Activated T-helper 2 cell treated with anti-CD3 and anti-CD28 coated beads, Interferon-gamma antibody, Interleukin-2, Interleukin-4, amounts not matched to agents 10 μg/mL and 5 μg/mL and 100 μg/mL, durations not matched to agents 14 hours and 24 hours and 36 hours (primary cell): Measurements from ENCODE around the gene CCDC28A. TPM values are rescaled to one million over a fixed set of nuclear protein-coding genes. Genes with fewer than 3 reads are reported as not detected.
"Not testable (repeated sequence)": the region's sequence is repeated elsewhere in the genome, so short reads cannot be mapped to it uniquely, and the experiment has no call there.

ENCODE experiments used
- DNase-seq: peaks from one replicate; pipeline ENCODE4 v3.0.0; 2021; ENCODE audit warnings: low spot score
- H3K27ac Mint-ChIP-seq: one replicate; pipeline ENCODE4 v1.8.0; 2021; ENCODE audit warnings: mixed read lengths
- H3K27me3 Mint-ChIP-seq: one replicate; pipeline ENCODE4 v1.8.0; 2021; ENCODE audit warnings: low read depth, mixed read lengths
- H3K36me3 Mint-ChIP-seq: one replicate; pipeline ENCODE4 v1.8.0; 2021; ENCODE audit warnings: low read depth, mixed read lengths
- H3K4me1 Mint-ChIP-seq: one replicate; pipeline ENCODE4 v1.8.0; 2021; ENCODE audit warnings: low read depth, mixed read lengths
- H3K4me3 Mint-ChIP-seq: one replicate; pipeline ENCODE4 v1.8.0; 2021; ENCODE audit warnings: low read depth, mild to moderate bottlenecking, moderate library complexity, mixed read lengths
- H3K9me3 Mint-ChIP-seq: one replicate; pipeline ENCODE4 v1.8.0; 2021; ENCODE audit warnings: mixed read lengths
- intact Hi-C: fragments of 100-400 bp; cut with micrococcal nuclease; formaldehyde crosslinking; loops from one replicate; pipeline ENCODE4 v1.15.1; 2023
- total RNA-seq: library from RNA; stranded (reverse); gene quantifications from 2 replicates; pipeline ENCODE4 v1.2.3, GENCODE V29; 2022

The CCDC28A gene
- 18.2 and 19.2 TPM in 2 replicates for total RNA-seq

DNA sequence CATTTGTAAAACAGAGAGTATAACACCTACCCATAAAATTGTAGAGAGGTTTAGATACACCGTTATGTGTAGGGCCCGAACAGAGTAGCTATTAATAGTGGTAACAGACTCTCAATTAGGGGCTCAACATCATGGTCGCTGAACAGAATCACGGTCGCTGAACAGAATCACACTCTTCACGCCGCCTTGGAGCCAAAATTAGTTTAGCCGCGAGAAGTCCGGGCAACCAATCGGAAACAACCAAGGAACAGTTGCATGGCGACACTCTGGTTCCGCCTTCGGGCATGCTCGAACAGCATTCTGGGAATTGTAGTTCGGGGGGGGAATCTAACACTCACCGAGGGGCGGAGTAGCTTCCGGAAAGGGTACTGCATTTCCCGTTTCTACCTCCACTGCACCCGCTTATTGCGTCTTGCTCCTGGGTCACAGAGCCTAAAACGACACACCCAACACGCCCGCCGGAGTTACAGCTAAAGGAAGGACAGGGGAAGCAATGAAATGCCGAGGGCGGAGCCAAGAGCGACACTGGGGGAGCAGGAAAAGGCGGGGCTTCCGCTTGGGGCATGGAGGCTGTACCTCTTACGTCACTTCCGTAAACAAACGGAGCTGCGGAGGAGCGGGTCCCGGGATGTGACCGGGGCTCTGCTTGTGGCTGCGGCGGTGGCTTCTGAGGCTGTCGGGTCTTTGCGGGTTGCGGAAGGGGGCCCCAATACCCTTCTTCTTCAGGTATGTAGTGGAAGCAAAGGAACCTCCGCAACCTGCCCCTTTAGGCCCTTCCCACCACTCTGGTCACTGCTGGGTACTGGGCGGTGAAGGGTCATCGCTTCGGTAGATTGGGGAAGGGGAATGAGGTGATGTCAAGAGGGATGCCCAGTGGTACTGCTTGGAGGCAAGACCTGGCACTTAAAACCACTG, at the start of gene CCDC28A:
Gene CCDC28A (plus strand): TSS at position 593 of the 915 bp plus-strand sequence. CDS start 2,352 bp downstream, outside the sequence.
- peak within 1 kb of the TSS; percentile 97 for H3K4me3 Mint-ChIP-seq

DNA sequence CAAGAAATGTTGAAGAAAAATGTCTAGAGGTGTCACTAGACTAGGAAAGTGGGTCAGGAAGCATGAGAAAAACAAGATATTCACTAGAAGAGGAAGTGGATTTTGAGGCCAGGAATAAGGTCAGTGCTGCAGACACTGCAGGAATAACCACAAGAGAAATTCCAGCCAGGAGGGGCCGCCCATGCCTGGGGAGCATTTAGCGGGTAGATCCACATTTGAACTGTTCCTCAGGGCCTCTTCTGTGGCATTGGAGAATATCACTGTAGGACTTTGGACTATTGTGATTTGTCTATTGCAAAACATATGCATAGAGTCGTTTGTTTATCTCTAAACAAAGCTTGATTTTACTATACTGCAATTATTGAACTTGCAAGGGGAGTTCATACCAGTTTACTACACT, 49.6 kb upstream of the CCDC28A start:
- Mint-ChIP-seq H3K36me3 (no peaks in the 10 kb centered on the region), H3K27me3 (peaks cover 3% of the 10 kb centered on the region), H3K27ac (no peak overlapping the region), H3K9me3 (no peaks in the 10 kb centered on the region), H3K4me3 (no peak overlapping the region), H3K4me1 (no peaks in the 10 kb centered on the region)
- intact Hi-C loops, result no loop called here
- DNase-seq, result no peak

More for the DNA sequence above, at the start of gene CCDC28A:
- H3K27ac Mint-ChIP-seq, result peak within 1 kb of the TSS; percentile 99
- H3K27me3 Mint-ChIP-seq, result no peaks in the 10 kb centered on the region
- peaks cover 23% of the 10 kb centered on the region for H3K4me1 Mint-ChIP-seq
- DNase-seq, result peak; percentile 92
- H3K36me3 Mint-ChIP-seq, result peaks cover 3% of the 10 kb centered on the region
- no peaks in the 10 kb centered on the region for H3K9me3 Mint-ChIP-seq
- intact Hi-C loops, result loop anchor here (1.0 to 10.0 kb wide), 6 partner anchors 44 to 369 kb away; partner anchors contain the start of gene HEBP2

DNA sequence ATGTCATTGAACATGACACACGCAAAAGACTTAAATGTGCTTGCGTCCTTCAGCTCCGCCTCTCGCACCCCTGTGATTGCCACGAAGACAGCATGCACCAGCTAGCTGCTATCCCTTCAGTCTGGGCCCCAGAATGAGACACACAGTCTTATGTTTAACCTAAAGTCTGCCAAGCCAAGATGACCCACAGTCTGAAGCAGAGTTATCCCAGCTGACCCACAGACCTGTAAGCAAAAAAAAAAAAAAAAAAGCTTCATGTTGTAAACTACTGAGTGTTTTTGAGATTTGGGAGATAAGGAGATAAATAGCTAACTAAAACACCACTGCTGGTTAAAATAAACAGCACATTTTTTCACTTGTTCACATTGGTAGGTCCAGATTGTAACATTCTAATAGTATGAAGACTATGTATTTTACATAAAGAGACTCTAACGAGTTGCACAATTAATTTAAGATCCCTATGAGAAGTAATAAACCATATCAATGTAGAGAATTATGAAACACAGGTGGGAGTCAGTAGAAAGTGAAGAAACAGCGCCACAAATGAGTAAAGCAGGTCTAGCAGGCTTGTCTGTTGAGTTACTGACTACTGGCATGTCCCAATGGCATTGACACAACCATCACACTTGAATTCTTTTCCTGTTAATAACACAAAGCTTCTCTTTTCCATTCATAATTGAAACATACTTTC, 47.4 kb upstream of the CCDC28A start:
- no peaks in the 10 kb centered on the region for H3K4me1 Mint-ChIP-seq
- H3K36me3 Mint-ChIP-seq, result no peaks in the 10 kb centered on the region
- no peak overlapping the region for H3K27ac Mint-ChIP-seq
- DNase-seq, result no peak
- H3K27me3 Mint-ChIP-seq, result peaks cover 3% of the 10 kb centered on the region
- H3K9me3 Mint-ChIP-seq, result no peaks in the 10 kb centered on the region
- intact Hi-C loops, result no loop called here
- H3K4me3 Mint-ChIP-seq, result no peak overlapping the region

DNA sequence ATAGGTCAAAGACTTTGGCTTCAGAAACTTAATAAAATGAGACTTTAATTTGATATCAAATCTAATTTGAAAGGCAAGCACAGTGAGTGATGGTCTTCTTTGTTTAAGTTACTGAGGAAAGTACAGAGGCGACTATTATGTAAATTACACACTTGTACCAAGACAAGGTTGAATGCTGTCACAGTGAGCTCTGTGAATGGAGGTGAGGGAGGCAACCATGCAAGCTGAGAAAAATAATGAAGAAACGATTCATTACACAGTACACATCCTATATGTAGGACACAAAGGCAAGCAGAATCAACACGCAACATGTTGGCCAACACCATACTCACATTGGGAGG, 46.8 kb upstream of the CCDC28A start:
- intact Hi-C loops, result no loop called here
- DNase-seq, result no peak
- Mint-ChIP-seq H3K4me1 (no peaks in the 10 kb centered on the region), H3K4me3 (no peak overlapping the region), H3K36me3 (no peaks in the 10 kb centered on the region), H3K27ac (no peak overlapping the region), H3K27me3 (peaks cover 3% of the 10 kb centered on the region), H3K9me3 (no peaks in the 10 kb centered on the region)

DNA sequence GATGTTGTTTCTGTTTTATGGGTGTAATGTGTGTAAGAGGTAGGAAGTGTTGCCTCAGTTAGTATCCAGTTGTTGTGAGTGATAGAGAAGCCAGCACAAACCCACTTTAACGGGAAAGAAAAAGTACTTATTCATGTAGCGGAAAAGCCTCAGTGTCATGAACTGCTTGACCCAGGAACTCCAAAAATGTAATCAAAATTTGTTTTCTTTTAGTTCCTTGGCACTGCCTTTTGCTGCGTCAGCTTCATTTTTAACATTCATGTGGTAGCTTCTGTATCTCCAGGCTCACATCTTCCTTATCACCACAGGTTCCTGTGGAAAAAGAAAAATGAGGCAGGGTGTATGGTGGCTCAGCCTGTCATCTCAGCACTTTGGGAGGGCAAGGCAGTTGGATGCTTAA, 46.4 kb upstream of the CCDC28A start:
- H3K9me3 Mint-ChIP-seq, result no peaks in the 10 kb centered on the region
- DNase-seq, result no peak

DNA sequence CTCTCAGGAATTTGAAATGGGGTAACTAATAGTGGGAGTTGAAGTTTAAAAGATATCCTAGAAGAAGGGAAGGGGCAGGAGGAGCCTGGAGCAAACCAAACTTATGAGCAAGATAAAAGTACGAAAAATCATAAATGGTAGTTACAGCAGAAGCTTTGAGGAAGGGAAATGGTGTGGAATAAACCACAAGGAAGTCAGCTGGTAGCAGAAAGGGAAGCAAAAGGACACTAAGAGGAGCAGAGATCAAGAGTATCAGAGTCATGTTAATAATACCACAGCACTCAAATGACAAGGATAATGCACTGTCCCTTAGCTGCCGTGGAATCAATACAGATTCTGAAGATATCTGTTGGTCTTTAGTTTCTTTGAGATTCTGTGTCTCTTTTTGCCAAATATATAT, 44.9 kb upstream of the CCDC28A start:
- peaks cover 3% of the 10 kb centered on the region for H3K27me3 Mint-ChIP-seq
- H3K36me3 Mint-ChIP-seq, result no peaks in the 10 kb centered on the region
- intact Hi-C loops, result no loop called here
- no peak overlapping the region for H3K4me3 Mint-ChIP-seq
- no peaks in the 10 kb centered on the region for H3K9me3 Mint-ChIP-seq
- H3K27ac Mint-ChIP-seq, result no peak overlapping the region
- H3K4me1 Mint-ChIP-seq, result no peaks in the 10 kb centered on the region
- DNase-seq, result no peak

More for the DNA sequence above, 46.4 kb upstream of the CCDC28A start:
- intact Hi-C loops, result no loop called here
- H3K27ac Mint-ChIP-seq, result no peak overlapping the region
- H3K36me3 Mint-ChIP-seq, result no peaks in the 10 kb centered on the region
- no peak overlapping the region for H3K4me3 Mint-ChIP-seq
- H3K27me3 Mint-ChIP-seq, result peaks cover 3% of the 10 kb centered on the region
- H3K4me1 Mint-ChIP-seq, result no peaks in the 10 kb centered on the region

DNA sequence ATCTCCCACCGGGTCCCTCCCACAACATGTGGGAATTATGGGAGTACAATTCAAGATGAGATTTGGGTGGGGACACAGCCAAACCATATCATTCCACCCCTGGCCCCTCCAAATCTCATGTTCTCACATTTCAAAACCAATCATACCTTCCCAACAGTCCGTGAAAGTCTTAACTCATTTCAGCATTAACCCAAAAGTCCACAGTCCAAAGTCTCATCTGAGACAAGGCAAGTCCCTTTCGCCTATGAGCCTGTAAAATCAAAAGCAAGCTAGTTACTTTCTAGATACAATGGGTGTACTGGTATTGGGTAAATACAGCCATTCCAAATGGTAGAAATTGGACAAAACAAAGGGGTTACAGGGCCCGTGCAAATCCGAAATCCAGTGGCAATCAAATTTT, 43.5 kb upstream of the CCDC28A start:
- H3K27me3 Mint-ChIP-seq, H3K4me1 Mint-ChIP-seq, H3K27ac Mint-ChIP-seq, DNase-seq, intact Hi-C loops, H3K4me3 Mint-ChIP-seq, H3K9me3 Mint-ChIP-seq, H3K36me3 Mint-ChIP-seq: not testable (repeated sequence)

DNA sequence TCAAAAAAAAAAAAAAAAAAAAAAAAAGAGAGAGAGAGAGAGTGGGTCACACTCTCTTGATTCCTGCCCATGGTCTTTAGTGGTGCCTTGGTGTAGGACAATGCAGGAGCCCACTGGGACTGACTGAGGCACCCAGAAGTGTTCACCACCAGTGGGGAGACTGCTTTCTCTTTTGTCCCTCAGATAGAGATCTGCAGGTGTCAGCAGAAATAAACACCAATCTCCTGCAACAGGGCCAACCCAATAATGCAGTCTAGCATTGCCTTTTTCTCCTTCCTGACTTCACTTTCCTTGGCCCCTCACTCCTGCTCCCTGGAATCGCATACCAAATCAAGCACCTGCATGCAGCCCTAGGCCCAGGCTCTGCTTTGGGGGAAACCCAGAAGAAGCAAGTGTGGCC, 39.0 kb upstream of the CCDC28A start:
- Mint-ChIP-seq H3K9me3 (no peaks in the 10 kb centered on the region), H3K27me3 (no peaks in the 10 kb centered on the region)

DNA sequence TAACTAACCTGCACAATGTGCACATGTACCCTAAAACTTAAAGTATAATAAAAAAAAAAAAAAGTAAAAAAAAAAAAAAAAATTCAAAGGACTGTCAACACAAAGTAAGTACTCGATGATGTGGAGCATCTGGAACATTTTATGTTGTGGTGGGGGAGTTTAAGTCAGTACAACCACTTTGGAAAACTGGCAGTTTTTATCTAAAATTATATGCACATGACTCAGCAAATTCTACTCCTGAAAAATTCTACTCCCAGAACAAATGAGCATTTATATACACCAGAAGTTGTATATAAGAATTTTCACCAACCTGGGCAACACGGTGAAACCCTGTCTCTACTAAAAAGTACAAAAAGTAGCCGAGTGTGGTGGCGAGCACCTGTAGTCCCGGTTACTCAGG, 36.9 kb upstream of the CCDC28A start:
- Mint-ChIP-seq H3K4me3 (no peak overlapping the region), H3K27me3 (no peaks in the 10 kb centered on the region), H3K27ac (no peak overlapping the region), H3K9me3 (no peaks in the 10 kb centered on the region), H3K36me3 (no peaks in the 10 kb centered on the region), H3K4me1 (no peaks in the 10 kb centered on the region)
- intact Hi-C loops, result no loop called here
- no peak for DNase-seq

More for the DNA sequence above, 39.0 kb upstream of the CCDC28A start:
- no peak overlapping the region for H3K4me3 Mint-ChIP-seq
- H3K36me3 Mint-ChIP-seq, result no peaks in the 10 kb centered on the region
- DNase-seq, result no peak
- intact Hi-C loops, result no loop called here
- no peak overlapping the region for H3K27ac Mint-ChIP-seq
- no peaks in the 10 kb centered on the region for H3K4me1 Mint-ChIP-seq

DNA sequence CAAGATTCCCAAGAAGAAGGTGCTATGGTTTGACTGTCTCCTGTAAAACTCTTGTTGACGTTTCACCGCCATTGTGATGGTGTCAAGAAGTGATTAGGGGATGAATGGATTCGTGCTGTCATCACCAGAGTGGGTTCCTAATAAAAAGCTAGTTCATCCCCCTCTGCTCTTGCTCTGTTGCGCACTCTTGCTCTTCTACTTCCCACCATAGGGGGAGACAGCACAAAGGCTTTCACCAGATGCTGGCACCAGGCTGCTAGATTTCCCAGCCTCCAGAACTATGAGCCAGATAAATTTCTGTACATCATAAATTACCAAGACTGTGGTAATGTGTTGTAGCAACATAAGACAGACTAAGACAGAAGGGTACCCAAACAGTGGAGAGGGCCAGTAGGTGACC, 21.6 kb upstream of the CCDC28A start:
- Mint-ChIP-seq H3K27me3 (peaks cover 2% of the 10 kb centered on the region), H3K4me3 (no peak overlapping the region), H3K36me3 (no peaks in the 10 kb centered on the region), H3K27ac (no peak overlapping the region), H3K4me1 (no peaks in the 10 kb centered on the region), H3K9me3 (no peaks in the 10 kb centered on the region)
- no peak for DNase-seq
- intact Hi-C loops, result no loop called here

DNA sequence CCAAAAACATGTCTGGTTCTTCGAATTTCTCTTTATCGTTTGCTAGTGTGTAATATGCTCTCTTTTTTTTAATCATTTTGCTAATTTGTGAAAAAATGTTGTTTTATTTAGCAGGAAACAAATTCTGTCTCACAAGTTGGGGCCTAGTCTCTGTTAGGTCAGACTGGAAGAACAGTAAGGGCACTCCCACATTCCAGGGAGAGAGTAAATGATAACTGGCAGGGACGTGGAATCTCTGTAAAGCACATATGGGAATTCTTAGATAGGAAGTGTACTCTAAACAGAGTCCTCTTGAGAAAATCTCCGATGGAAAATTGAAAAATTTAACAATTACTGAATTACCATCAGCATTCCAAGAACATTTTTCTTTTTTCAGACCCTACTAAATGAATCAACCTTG, 16.4 kb upstream of the CCDC28A start:
- H3K27me3 Mint-ChIP-seq, result no peaks in the 10 kb centered on the region
- intact Hi-C loops, result no loop called here
- no peak for DNase-seq
- H3K4me3 Mint-ChIP-seq, result no peak overlapping the region
- no peaks in the 10 kb centered on the region for H3K36me3 Mint-ChIP-seq
- no peaks in the 10 kb centered on the region for H3K4me1 Mint-ChIP-seq
- no peak overlapping the region for H3K27ac Mint-ChIP-seq
- H3K9me3 Mint-ChIP-seq, result no peaks in the 10 kb centered on the region

DNA sequence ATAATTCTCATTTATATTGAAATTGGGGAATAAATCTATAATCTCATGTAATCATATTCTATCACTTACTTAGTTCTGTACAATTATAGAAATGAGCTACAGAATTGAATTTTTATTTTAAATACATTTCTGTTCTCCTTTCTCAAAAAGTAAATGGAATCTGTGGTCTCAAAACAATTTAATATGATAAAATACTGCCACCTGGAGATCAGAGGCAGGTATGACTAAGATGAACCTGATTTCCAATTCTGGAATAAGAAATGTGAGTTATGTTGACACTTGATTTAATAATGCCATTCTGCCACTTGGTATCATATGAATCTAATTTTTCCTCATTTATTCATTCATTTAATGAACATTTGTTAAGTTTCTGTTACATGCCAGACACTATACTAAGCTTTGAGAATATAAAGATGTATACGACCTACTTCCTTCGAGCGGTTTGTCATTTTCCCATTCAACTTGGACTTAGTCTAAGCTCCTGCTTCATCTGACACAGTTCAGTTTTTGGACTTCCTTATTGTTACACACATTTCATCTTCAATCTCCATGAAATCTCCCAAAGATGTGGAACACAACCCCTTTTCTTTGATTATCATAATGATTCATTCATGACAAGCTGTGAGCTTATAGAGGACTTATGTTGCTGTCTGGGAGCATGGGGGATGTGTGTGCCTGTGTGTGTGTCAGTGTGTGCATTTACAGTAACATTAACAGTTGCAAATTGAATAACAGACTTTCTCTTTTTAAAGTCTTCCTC, 7.5 kb upstream of the CCDC28A start:
- Mint-ChIP-seq H3K27me3 (no peaks in the 10 kb centered on the region), H3K27ac (no peak overlapping the region), H3K4me3 (no peak overlapping the region), H3K4me1 (peaks cover 5% of the 10 kb centered on the region), H3K36me3 (no peaks in the 10 kb centered on the region), H3K9me3 (no peaks in the 10 kb centered on the region)
- DNase-seq, result no peak
- intact Hi-C loops, result loop anchor here (1.0 to 5.0 kb wide), 2 partner anchors 178 to 649 kb away; no protein-coding TSS in a partner anchor
